Dedifferentiated amniotic fluid mesenchymal stem cell (primary cell): ENCODE measurements around the gene CELSR1.
"Not testable (repeated sequence)": the region's sequence is repeated elsewhere in the genome, so short reads cannot be mapped to it uniquely, and the experiment has no call there.

ENCODE experiments used
- DNase-seq: peaks from one replicate; pipeline ENCODE4 v3.0.0-alpha.2; 2016; ENCODE audit errors: extremely low spot score

The CELSR1 gene

GRCh38 chr22:46416891-46417580 lies 120.4 kb downstream of the CELSR1 start:
- no peak for DNase-seq

- no peak for DNase-seq
These were observed 120.9 kb downstream of the CELSR1 start for GRCh38 chr22:46416520-46416871.

GRCh38 chr22:46415776-46416519 lies 121.5 kb downstream of the CELSR1 start:
- no peak for DNase-seq

GRCh38 chr22:46414704-46415103 lies 122.7 kb downstream of the CELSR1 start:
- DNase-seq, result no peak

- DNase-seq, result no peak
These were observed 123.6 kb downstream of the CELSR1 start for GRCh38 chr22:46413725-46414379.

GRCh38 chr22:46411347-46411746 lies 126.1 kb downstream of the CELSR1 start:
- no peak for DNase-seq

- no peak for DNase-seq
These were observed 127.1 kb downstream of the CELSR1 start for GRCh38 chr22:46410291-46410808.

GRCh38 chr22:46409631-46410210 lies 127.7 kb downstream of the CELSR1 start:
- DNase-seq, result no peak

- no peak for DNase-seq
These were observed 128.6 kb downstream of the CELSR1 start for GRCh38 chr22:46408568-46409506.

GRCh38 chr22:46407748-46408147 lies 129.7 kb downstream of the CELSR1 start:
- no peak for DNase-seq

- no peak for DNase-seq
These were observed 130.6 kb downstream of the CELSR1 start for GRCh38 chr22:46406791-46407190.

- no peak for DNase-seq
These were observed 131.1 kb downstream of the CELSR1 start for GRCh38 chr22:46406349-46406748.

- no peak for DNase-seq
These were observed 131.5 kb downstream of the CELSR1 start for GRCh38 chr22:46405901-46406300.

- DNase-seq, result not testable (repeated sequence)
These were observed 133.5 kb downstream of the CELSR1 start for GRCh38 chr22:46403880-46404279.

- DNase-seq, result no peak
These were observed 134.9 kb downstream of the CELSR1 start for GRCh38 chr22:46402505-46402904.

GRCh38 chr22:46401370-46401769 lies 136.1 kb downstream of the CELSR1 start:
- no peak for DNase-seq

GRCh38 chr22:46399251-46400024 lies 138.0 kb downstream of the CELSR1 start:
- no peak for DNase-seq

- DNase-seq, result no peak
These were observed 139.5 kb downstream of the CELSR1 start for GRCh38 chr22:46397951-46398350.

GRCh38 chr22:46397514-46397913 lies 139.9 kb downstream of the CELSR1 start:
- DNase-seq, result no peak

- DNase-seq, result not testable (repeated sequence)
These were observed 140.4 kb downstream of the CELSR1 start for GRCh38 chr22:46397049-46397448.
